SK-N-MC (cell line): ENCODE results near the gene MERTK.
"Not testable (repeated sequence)": the region's sequence is repeated elsewhere in the genome, so short reads cannot be mapped to it uniquely, and the experiment has no call there.

Experiments used
- EZH2 ChIP-seq: fragments of 200-600 bp; sonication (generic); IDR thresholded peaks from one replicate; pipeline ENCODE4 v1.6.1; 2017; ENCODE audit warnings: antibody characterized with exemption
- POLR2AphosphoS5 ChIP-seq: IDR thresholded peaks from 2 replicates; pipeline ENCODE4 v1.6.1; 2012; ENCODE audit warnings: mild to moderate bottlenecking, low read depth, low read length, borderline replicate concordance

- not testable (repeated sequence) for TF ChIP-seq POLR2AphosphoS5, EZH2
Measured at GRCh38 chr2:111963508-111963907, 65.1 kb downstream of the MERTK start.
